Pancreas (tissue), 10 donors: ENCODE measurements around the gene SMIM11. TPM values are rescaled to one million over a fixed set of nuclear protein-coding genes. Genes with fewer than 3 reads are reported as not detected.

ENCODE experiments used
- ATAC-seq, 4 donors: fragments of 200-7000 bp; cut with Tn5 transposase; one replicate each; pipeline versions ENCODE4 v1.8.0 to v1.9.1; 2020; ENCODE audit warnings: mild to moderate bottlenecking in 4 of 4, moderate library complexity in 4 of 4
- DNase-seq, 6 donors: peaks; one replicate each; pipeline ENCODE4 v3.0.0-alpha.2; 2020
- FAIRE-seq: peaks from 2 replicates; lab custom pipeline; 2012; peaks lifted over from hg19 to GRCh38; lab: Jason Lieb, UNC
- H3K27ac ChIP-seq, 4 donors: fragments of 200-600 bp; sonication (generic); 1 replicate in 3 of 4; 2 replicates in 1 of 4; pipeline versions ENCODE4 v1.5.0 to v1.8.0; 2020
- H3K27me3 ChIP-seq, 4 donors: fragments of 200-600 bp; one replicate each; pipeline ENCODE4 v1.8.0; 2021
- H3K36me3 ChIP-seq, 3 donors: fragments of 200-600 bp; sonication (generic) in 1 of 3; one replicate each; pipeline versions ENCODE4 v1.5.0 to v1.8.0; 2020 to 2021
- H3K4me1 ChIP-seq, 3 donors: fragments of 200-600 bp; one replicate each; pipeline ENCODE4 v1.8.0; 2021
- H3K4me3 ChIP-seq, 4 donors: fragments of 200-600 bp; sonication (generic) in 2 of 4; one replicate each; pipeline versions ENCODE4 v1.5.0 to v1.8.0; 2020 to 2021
- H3K9me3 ChIP-seq, 4 donors: fragments of 200-600 bp; one replicate each; pipeline ENCODE4 v1.8.0; 2021
- WGBS, 2 donors: extraction: QIAGEN DNeasy Blood & Tissue Kit; methylation state at CpG; one replicate each; pipeline ENCODE4 v1.1.7; 2013; 5-methylcytosine and 5-hydroxymethylcytosine counted together
- intact Hi-C, 3 donors: fragments of 100-400 bp; cut with DNase I; formaldehyde crosslinking; loops; one replicate each; pipeline versions ENCODE4 v1.11.1 to v1.14.2; 2022
- polyA plus RNA-seq, 2 donors: library from polyadenylated mRNA; stranded (reverse); fragments of 200-250 nt; gene quantifications; one replicate each; pipeline ENCODE4 v1.2.3, GENCODE V29; 2013
- total RNA-seq, 6 donors: library from RNA; stranded (reverse); fragmentation: NEBNext Ultra II Directional in 4 of 6; extraction: Animal tissue kit (Norgen Biotek cat#: 25700) in 4 of 6; gene quantifications; one replicate each; pipeline versions ENCODE4 v1.2.1 to v1.2.4, GENCODE V29; 2021 to 2023
- TF ChIP-seq, protein P1 (sequence below), 4 donors: fragments of 200-600 bp; sonication (generic) in 3 of 4; IDR thresholded peaks; one replicate each; pipeline versions ENCODE4 v1.5.0 to v1.8.0; 2021; ENCODE audit warnings: antibody characterized with exemption in 4 of 4
- donor health status: healthy with polysubstance abuse.
- donor health status: DM: no; HTN: no; CAD: no; lungs with moderate emphysema.
- donor health status: DM: no; HTN: no; CAD: no.
- donor health status: control.
- donor health status: control.
- donor health status: Bipolar disorder and iron deficiency.
- donor health status: DM: yes; HTN: yes; CAD: no.
- donor health status: DM: no; HTN: no; CAD: no.
- donor health status: DM: no; HTN: no; CAD: no.
- donor health status: DM: yes; HTN: yes; CAD: no.

Gene SMIM11
- total and polyA plus RNA-seq, 8 donors = 1.3 to 10.8 (median 3.3) TPM

DNA sequence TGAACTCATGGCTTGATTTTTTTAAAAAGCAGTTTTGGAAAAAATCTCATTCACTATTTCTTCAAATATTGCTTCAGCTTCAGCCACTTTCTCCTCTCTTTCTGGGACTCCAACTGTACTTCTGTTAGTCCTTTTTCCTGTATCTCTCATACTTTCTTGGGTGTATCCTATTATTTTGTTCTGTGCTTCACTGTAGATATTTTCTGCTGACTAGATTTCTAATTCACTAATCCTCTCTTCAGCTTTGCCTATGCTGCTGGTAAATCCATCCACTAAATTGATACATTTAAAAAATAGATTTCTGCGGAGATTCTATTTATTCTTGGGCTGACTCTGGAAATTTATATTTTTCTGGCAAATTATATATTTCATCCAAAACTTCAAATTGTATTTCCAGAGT, 16.4 kb upstream of the SMIM11 start:
- no peak for FAIRE-seq
- TF ChIP-seq, protein P1, sequence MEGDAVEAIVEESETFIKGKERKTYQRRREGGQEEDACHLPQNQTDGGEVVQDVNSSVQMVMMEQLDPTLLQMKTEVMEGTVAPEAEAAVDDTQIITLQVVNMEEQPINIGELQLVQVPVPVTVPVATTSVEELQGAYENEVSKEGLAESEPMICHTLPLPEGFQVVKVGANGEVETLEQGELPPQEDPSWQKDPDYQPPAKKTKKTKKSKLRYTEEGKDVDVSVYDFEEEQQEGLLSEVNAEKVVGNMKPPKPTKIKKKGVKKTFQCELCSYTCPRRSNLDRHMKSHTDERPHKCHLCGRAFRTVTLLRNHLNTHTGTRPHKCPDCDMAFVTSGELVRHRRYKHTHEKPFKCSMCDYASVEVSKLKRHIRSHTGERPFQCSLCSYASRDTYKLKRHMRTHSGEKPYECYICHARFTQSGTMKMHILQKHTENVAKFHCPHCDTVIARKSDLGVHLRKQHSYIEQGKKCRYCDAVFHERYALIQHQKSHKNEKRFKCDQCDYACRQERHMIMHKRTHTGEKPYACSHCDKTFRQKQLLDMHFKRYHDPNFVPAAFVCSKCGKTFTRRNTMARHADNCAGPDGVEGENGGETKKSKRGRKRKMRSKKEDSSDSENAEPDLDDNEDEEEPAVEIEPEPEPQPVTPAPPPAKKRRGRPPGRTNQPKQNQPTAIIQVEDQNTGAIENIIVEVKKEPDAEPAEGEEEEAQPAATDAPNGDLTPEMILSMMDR (IDR thresholded peaks at IDR 0.05) = no peak
- 41 to 46% methylated on average over 1 of the region's 1 CpG for WGBS, 2 donors
- Histone ChIP-seq H3K4me3 (no peak overlapping the region), H3K36me3 (no peaks in the 10 kb centered on the region), H3K27me3 (no peaks in the 10 kb centered on the region), H3K9me3 (no peaks in the 10 kb centered on the region), H3K4me1 (peaks cover 0 to 6% (median 0%) of the 10 kb centered on the region in 3 donors), H3K27ac (no peak overlapping the region)
- DNase-seq = no peak
- intact Hi-C loops = no loop called here
- no peak for ATAC-seq

DNA sequence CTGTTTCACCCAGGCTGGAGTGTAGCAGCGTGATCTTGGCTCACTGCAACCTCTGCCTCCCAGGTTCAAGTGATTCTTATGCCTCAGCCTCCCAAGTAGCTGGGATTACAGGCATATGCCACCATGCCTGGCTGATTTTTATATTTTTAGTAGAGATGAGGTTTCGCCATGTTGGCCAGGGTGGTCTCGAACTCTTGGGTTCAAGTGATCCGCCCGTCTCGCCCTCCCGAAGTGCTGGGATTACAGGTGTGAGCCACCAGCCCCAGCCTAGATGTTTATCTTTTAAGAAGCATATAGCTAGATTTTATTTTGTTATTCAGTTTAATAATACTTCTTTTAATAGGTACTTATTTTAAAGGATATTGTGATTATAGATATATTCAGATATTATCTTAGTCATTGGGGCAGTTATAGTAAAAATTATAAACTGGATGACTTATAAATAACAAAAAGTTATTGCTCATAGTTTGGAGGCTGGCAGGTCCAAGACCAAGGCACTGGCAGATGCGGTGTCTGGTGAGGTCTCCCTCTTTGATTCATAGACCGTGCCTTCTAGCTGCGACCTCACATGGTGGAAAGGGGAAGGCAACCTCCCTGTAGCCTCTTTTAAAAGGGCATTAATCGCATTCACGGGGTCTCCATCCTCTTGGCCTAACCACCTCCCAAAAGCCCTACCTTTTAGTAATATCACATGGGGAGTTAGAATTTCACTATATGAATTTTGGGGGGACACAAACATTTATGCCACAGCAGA, 14.6 kb upstream of the SMIM11 start:
- Histone ChIP-seq H3K27ac (no peak overlapping the region), H3K27me3 (no peaks in the 10 kb centered on the region), H3K9me3 (no peaks in the 10 kb centered on the region), H3K36me3 (no peaks in the 10 kb centered on the region), H3K4me1 (peaks cover 0 to 6% (median 0%) of the 10 kb centered on the region in 3 donors), H3K4me3 (no peak overlapping the region)
- TF ChIP-seq, protein P1 (IDR thresholded peaks at IDR 0.05) = no peak
- intact Hi-C loops = no loop called here
- no peak for DNase-seq
- WGBS, 2 donors = 72 to 84% methylated on average over 12 of the region's 12 CpGs
- no peak for FAIRE-seq
- ATAC-seq = no peak

DNA sequence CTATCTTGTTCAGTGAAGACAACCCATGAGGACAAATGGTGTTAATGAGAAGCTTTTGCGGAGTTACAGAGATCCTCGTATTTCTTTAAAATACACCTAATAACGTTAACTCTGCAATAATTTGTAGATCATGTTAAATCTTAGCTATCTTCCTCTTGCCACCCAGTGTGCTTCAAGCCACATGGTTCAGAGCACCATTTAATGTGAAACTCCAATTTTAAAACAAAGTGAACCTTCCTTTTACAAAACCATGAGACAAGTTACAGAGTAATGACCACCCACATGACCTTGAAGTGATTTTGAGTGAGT, 13.2 kb upstream of the SMIM11 start:
- WGBS, 2 donors = 5 to 10% methylated on average over 3 of the region's 3 CpGs
- intact Hi-C loops = no loop called here
- Histone ChIP-seq H3K36me3 (no peaks in the 10 kb centered on the region), H3K27me3 (no peaks in the 10 kb centered on the region), H3K9me3 (no peaks in the 10 kb centered on the region), H3K4me1 (peaks cover 0 to 6% (median 0%) of the 10 kb centered on the region in 3 donors), H3K4me3 (no peak overlapping the region), H3K27ac (no peak overlapping the region)
- ATAC-seq = peak; percentile 12 to 41 (median 28)
- FAIRE-seq = no peak
- no peak for DNase-seq
- TF ChIP-seq, protein P1 (IDR thresholded peaks at IDR 0.05) = peak in 1 of 4 donors; percentile 14

DNA sequence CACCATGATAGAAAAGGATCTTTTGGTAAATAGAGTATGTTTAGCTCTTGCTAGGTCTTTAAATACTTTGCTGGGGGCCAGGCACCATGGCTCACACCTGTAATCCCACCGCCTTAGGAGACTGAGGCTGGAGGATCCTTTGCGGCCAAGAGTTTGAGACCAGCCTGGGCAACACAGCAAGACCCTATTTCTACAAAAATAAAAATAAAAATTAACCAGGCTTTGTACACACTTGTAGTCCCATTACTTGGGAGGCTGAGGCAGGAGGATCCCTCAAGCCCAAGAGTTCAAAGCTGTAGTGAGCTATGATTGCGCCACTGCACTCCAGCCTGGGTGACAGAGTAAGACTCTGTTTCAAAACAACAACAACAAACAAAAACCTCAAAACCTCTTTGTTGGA, 12.6 kb upstream of the SMIM11 start:
- Histone ChIP-seq H3K4me3 (no peak overlapping the region), H3K4me1 (peaks cover 0 to 6% (median 0%) of the 10 kb centered on the region in 3 donors), H3K9me3 (no peaks in the 10 kb centered on the region), H3K36me3 (no peaks in the 10 kb centered on the region), H3K27me3 (no peaks in the 10 kb centered on the region), H3K27ac (no peak overlapping the region)
- ATAC-seq = no peak
- intact Hi-C loops = no loop called here
- 97 to 100% methylated on average over 3 of the region's 3 CpGs for WGBS, 2 donors
- no peak for DNase-seq
- TF ChIP-seq, protein P1 (IDR thresholded peaks at IDR 0.05) = no peak
- FAIRE-seq = no peak

DNA sequence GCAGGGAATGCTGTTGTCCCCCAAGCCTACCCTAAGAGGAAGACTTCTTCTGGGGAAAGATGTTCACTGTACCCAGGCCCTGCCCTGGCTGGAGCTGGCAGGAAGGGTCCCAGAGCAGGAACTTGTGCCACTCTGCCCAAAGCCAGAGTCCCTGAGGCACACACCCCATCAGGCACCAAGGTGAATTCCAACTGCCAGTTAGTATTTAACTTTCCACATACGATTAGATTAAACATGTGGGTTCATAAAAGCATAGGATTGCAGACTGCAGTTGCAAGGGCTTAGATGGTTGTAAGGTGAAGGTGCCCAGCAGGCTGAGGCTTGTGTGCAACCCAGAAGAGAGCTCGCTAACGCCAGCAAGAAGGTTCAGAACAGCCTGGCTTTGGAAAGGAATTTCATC, 11.6 kb upstream of the SMIM11 start, which contains the start of gene KCNE2:
Gene KCNE2, plus strand, starts transcription at position 274 of the 400 bp plus-strand sequence. CDS start 6,473 bp downstream, outside the sequence.
- 28 to 39% methylated on average over 3 of the region's 3 CpGs for WGBS, 2 donors
- no peak within 1 kb of the TSS for H3K4me3 ChIP-seq
- intact Hi-C loops = no loop called here
- ATAC-seq (no peak), DNase-seq (no peak), FAIRE-seq (no peak)
- H3K36me3 ChIP-seq = no peaks in the 10 kb centered on the region
- H3K9me3 ChIP-seq = no peaks in the 10 kb centered on the region
- no peaks in the 10 kb centered on the region for H3K27me3 ChIP-seq
- H3K4me1 ChIP-seq = peaks cover 0 to 6% (median 0%) of the 10 kb centered on the region in 3 donors
- TF ChIP-seq, protein P1 (IDR thresholded peaks at IDR 0.05) = no peak
- H3K27ac ChIP-seq = no peak within 1 kb of the TSS
